Medulla oblongata (tissue), 1 donor: ENCODE measurements around the gene IL17C.

Experiments used
- DNase-seq: peaks from one replicate; pipeline ENCODE4 v3.0.0-alpha.2; 2015; ENCODE audit errors: extremely low spot score

Gene IL17C

DNA sequence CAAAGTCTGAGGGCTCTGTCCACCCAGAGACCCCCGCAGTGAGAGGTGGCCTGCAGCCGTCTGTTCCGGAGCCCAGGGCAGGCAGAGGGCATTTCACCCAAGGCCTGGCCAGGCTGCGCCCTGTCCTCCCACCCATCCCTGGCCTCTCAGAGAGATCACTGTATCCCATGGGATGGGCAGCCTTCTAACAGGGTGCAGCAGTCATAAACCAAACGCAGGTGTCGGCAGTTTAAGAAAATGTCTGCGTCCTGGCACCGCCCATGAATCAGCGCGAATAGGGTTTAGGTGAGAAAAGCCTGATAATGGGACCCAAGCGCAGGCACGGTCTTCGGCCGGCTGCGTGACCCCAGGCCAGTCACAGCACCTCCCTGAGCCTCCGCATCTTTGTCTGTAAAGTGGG is 7.1 kb downstream of the IL17C start:
- no peak for DNase-seq

DNA sequence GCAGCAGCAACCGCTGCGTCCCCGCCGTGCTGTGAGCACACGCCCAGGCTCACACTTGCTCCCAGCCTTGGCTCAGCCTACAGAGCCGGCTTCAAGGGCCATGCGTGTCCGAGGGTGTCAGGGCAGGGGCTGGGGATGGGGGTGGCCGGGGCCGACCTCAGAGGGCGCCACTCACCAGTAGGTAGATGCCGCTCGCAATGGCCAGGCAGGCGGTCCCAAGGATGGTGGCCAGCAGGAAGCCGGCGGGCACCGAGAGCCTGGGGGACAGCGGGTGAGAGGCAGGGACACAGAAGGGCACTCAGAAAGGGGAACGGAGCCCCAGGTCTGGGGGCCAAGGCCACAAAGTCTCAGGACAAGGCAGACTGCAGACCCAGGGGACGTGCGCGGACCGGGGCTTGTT is 7.6 kb downstream of the IL17C start:
- DNase-seq: no peak

DNA sequence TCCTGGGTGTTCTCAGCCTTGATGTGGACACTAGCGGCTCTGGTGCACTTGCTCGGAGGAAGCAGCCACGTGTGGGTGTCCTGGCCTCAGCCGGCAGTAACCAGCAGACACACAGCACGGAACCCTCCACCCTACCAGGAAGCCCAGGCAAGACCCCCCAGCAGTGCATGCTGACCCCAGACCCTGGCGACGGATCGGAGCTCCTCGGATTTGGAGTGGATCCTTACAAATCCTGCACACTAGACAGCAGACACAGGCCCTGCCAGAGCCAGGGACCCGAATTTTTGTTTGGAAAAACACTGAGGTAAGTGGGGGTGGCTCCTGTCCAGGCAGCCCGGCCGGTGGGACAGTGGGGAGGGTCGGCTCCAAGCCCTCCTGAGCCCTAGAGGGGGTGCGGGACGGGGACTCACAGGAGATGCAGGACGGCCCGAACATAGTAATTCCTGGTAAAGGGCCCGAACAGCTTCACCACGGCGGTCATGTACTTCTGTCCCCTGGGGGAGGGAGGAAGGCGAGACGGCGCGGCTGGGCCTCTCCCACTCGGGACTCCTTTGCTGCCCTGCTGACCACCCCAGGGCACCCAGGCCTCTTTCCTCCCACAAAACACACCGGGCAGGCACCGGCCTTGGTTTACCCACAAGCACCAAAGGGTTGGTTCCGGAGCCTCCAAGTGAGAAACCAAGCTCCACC is 8.1 kb downstream of the IL17C start:
- DNase-seq: no peak

DNA sequence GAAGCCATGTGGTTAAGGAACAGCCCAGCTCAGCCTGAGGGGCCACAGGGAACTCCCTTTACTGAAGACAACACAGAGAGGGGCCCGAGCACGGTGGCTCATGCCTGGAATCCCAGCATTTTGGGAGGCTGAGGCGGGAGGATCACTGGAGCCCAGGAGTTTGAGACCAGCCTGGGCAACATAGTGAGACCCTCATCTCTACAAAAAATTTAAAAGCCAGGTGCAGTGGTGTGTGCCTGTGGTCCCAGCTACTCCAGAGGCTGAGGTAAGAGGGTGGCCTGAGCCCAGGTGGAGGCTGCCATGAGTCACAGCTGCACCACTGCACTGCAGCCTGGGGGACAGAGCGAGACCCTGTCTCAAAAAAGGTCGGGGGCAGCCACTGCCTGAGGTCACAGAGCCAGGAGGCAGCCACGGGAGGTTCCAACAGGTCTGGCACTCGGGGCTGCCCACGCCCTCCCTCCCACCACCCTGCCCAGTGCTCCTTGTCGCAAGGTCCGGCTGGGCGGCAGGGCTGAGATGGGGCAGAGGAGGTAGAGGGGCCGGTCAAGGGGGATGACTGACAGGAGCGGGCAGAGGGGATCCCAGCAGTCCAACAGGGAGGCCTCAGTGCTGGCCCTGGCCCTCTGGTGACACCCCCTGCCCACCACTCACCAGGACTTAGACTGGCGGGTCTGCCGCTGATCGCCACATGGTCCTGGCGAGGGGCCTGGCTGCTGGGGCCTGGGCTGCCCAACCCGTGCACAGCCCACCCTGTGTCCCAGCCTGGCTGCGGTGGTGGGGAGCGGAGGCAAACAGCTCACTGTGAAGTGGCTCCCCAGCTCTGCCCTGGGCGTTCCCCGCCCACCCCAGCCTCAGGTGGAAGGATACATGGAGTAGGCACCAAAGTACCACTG is 9.1 kb downstream of the IL17C start:
- DNase-seq: no peak

DNA sequence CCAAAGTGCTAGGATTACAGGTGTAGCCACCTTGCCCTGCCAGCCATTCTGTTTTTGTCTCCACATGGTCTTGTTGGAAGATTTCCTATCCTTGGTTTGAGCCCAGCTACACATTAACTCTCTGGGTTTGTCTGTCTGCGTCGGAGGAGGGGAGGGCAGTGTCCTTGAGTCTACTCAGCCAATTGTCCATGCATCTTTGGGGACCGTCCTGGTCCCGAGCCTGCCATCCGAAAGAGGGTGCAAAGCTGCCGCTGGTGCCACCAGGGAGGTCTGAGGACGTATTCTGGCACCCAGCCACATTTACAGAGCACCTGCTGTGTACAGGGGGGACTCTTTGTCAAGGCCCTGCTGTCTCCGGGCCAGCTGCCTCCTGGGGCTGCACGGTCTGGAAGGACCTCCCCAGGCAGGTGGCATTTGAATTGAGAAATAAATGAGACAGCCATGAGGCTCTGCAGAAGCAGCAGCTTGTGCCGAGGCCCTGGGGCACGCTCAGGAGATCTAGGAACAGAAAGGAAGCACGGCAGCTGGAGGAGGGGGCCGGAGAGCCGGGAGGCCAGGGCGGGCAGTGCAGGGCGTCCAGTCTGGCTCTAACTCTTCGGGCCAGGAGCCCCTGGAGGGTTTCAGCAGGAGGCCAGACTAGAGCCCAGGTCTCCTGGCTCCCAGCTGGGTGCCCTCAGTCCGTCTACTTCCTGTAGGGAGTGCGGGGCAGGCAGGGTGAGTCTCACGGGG is 11.0 kb downstream of the IL17C start:
- DNase-seq: no peak

DNA sequence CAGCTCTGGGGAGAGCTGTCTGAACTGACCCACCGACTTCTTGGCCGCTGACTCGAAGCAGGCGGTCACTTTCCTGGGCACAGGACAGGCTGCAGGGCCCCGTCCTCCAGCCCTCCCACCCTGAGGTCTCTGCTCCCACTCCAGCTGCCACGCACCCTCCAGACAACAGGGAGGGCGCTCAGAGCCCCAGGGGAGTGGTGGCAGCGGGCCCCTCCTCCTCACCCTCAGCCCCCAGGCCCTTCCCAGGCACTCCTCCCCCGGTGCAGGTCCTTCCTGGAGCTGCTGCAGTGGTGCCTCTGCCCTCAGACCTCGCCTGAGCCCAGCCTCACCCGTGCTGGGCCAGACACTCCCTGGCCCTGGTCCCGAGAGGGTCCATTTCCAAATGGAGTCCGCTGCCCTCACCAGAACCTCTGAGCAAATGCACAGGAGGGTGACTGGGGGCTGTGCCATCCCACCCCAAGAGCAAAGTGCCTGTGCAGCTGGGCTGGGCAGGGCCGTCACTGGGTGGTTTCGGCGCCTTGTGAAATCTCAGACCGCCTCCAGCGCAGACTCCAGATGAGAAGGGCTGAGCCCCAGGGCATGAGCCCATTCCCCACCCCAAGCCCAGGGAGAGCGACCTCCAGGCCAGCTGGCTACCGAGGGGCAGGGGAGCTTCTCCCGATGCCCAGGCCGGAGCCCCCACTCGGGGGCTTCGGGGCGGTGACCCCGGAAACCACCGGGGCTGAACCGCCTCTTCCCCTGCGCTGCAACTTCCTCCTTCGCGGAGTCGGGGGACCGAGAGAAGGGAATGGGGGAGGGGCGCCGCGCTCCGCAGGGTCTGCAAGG is 11.8 kb downstream of the IL17C start:
- peak; percentile 20 for DNase-seq

DNA sequence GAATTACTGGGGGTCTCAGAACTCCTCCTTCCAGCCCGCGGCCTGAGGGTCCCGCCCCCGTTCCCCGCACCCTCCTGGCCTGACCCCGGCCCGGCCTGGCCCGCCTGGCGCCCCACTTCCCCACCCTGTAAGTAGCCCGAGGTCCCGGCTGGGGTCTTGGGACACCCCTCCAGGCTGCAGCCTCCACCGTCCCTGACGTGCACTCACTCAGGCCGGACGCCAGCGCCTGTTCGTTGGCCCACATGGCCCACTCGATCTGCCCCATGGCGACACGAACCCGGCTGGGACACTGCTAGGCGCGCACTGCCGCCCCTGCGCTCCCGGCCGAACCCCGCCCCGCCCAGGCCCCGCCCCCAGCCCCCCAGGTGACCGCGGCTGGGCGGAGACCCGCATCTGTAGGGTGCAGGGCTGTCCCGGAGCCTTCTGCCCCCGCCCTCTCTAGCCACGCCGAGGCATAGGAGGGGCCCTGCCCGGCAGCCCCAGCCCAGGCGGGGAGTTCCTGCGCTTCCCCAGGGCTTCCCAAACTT is 12.4 kb downstream of the IL17C start, which contains the start of gene CYBA:
TSS of gene CYBA (minus strand) at position 305 of the 527 bp plus-strand sequence. CDS start at position 265, 40 bp downstream.
- DNase-seq: peak; percentile 37

DNA sequence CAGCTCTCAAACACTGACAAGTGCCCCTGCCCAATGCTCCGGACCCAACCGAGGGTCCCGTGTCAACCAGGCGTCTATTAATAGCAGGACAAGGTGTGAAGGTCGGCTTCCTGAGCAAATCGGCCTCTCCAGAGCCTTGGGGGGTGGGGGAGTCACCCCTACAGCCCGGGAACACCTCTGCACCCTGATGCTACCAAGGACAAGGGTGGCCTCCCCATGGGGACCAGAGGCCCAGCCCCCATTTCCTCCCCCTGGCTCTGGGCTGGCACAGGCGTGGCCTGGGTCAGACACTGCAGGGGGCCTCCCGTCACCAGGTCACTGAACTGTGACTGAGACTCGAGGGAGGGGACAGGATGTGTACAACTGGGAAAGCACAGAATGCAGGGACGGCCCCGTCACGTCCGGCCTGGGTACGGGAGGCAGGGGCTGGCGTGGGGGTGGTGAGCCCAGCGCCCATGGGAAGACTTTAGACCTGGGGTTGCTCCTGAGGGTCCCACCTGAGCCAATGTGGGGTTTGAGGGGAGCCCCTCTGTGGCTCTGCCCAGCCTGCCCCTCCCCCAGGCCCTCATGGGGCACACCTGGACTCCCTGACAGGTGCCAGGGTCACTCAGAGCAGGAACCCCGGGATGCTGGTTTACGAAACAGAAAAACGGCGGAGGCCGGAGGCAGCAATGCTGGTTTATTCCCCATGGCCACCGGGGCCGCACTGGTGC is 13.1 kb downstream of the IL17C start:
- no peak for DNase-seq

DNA sequence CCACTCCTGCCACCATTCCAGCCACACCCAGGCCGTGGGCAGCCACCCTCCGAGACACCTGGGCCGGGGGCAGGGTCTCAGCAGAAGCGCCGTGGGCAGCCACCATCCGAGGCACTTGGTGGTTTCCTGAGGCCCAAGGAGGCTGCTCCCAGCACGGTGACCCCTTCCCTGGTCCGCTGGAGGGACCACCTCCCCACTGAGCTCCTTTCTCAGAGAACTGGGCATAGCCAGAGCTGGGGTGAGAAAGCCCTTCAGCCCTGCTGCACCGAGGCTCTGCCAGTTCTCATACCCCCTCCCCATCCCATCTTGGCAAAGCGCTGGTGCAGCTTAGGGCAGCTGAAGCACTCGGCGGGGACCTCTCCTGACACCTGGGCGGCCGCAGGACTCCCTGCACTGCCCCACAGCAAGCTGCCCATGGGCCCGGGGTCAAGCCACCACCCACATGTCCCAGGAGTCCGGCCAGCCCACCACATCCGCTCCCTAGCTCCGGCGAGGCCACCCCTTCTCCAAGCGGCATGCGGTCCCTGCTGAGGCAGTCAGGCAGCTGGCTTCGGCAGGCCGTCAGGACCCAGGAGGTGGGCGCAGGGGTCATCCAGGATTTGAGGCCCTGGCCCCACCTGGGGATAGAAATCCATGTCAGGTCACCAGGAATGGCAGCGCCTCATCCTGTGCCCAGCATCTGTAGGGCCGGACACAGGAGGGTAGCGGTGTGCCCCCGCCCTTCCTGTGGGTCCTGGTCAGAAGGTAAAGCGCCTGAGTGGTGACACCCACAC is 13.8 kb downstream of the IL17C start:
- no peak for DNase-seq

DNA sequence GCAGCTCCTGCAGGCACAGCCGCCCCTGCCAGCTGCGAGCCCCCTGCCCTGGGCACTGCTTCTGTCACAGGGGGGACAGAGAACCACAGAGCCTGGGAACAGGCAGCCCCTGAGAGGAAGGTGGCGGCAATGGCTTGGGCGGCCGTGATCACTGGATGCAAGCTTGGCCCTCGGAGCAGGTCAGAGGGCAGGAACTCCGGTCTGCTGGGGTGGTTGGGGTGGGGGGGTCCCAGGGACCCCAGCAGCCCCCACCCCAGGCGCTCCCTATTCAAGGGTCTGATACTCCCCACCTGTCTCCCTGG is 14.3 kb downstream of the IL17C start:
- DNase-seq: no peak

DNA sequence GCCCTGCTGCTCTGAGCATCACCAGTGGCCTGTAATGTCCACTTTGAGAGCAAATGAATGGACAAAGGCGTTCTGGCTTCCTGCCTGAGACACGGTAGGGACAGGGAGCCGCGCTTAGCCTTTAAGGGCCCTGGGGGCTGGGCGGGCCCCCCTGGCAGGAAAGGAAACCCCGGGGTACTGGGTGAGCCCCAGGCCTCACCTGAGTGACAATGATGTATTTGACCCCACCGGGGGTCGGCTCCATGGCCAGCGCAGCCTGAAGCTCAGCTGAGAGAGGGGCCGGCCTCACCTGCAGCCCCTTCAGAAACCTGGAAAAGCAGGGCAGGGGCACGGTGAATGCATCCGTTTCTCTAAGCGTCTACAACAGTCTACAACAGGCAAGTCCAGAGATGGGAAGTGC is 14.7 kb downstream of the IL17C start:
- DNase-seq: no peak

DNA sequence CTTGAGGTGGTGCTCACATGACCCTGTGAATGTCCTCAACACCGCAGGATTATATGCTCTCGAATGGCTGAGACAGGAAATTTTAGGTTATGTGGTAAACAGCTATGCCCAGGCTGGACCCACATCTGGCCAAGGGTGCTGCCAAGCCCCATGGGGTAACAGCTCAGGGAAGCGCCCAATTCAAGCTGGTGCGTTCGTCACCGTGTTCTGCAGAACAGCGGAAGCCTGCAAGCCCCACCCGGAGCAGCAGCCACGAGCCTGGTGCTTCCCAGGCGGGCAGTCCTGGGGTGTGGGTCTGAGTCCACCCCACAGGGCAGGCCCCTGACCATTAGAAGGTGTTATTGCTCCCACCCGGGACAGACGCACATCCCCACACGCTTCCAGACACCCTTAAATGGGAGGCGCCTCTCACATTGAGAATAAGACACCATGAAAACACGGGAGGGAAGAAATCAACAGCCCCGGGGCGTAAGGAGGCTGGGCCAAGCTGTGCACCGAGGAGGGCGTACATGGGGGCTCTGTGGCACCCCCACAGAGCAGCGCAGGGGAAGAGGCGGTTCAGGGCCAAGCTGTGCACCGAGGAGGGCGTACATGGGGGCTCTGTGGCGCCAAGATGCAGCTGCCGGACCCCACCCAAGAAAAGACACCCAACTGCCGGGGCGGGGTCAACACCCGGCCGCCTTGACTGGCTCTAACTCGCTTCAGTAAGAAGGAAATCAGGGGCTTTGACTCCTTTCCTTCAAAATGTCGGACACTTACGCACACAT is 15.4 kb downstream of the IL17C start:
- no peak for DNase-seq

DNA sequence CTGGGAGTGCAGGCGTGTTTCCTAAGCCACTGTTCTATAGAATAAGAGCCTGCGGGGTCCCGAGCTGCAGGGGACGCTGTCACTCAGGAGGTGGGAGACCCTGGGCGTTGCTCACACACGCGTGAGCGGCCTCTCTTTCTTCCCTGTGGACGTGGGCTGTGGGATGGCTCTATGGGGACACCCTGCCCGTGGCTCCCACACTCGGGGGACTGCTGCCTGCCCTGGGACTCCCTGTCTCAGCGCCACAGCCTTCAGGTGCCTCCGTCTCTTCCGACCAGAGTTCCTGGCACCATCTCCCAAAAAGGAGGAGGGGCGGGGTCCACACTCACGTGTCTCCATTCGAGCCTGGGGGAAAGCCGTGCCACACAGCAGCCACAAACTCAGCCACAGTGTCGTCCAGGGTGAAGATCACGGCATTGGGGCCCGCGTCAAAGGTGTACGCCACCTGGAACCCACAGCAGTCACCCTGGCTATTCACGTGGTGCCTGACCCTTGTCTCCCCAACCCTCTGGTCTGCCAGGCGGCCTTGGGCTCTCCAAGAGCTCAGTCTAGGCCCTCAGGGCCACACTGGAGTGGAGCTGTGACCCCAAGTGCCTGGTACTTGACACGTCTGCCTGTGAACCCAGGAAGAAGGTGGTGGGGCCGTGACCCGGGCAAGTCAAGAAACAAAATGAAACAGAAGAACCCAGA is 16.1 kb downstream of the IL17C start:
- DNase-seq: no peak

DNA sequence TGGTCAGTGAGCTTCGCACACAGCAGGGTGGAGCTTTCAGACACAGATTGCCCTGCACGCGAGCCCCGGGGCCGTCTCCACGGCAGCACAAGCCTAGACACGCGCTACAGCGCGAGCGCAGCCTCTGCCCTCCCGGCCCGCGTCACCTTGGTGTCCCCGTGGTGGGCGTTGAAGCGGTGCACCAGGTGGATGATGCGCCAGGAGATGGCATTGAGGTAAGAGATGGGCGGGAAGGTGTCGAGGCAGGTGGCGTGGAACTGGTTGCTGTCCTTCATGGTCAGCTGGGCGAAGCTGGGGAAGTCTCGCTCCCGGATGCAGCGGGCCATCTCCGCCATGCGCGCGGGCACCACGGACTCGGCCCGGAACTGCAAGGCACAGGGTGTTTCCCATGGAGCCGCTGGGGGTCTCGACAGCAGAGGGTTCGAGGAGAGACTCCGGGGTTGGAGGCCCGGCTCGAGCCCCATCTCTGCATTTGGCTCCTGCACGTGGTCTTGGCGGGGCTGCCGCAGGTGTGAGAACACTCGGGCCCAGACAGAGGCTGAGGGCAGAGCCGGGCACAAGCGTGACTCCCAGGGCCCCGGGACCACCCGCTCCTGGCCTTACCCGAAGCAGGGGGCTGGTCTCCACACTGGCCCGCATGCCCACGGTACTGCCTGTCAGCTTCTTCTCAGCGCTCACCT is 16.8 kb downstream of the IL17C start:
- DNase-seq: no peak

DNA sequence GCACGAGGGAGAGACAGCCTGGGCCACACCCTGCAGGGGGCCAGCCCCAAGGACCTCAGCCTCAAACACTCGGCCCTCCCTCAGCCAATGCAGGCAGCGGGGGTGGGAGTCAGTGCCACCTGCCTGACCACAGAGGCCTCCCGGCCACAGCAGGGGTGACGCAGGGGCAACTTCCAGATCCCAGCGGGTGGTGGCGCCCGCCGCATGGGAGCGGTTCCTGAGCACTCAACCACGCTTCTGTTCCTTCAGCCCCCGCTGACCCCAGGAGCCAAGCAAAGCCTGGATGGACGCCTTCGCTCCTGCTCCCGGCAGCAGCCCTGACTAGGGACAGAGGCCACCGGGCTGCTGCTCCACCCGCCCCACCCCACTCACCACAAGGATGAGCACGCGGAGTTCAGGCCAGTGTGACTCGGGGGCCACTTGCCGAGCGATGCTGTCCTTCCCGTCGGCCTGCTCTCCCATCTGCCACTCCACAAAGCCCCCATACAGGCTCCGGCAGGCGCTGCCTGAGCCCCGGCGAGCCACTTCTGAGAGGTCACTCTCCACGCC is 17.4 kb downstream of the IL17C start:
- no peak for DNase-seq

DNA sequence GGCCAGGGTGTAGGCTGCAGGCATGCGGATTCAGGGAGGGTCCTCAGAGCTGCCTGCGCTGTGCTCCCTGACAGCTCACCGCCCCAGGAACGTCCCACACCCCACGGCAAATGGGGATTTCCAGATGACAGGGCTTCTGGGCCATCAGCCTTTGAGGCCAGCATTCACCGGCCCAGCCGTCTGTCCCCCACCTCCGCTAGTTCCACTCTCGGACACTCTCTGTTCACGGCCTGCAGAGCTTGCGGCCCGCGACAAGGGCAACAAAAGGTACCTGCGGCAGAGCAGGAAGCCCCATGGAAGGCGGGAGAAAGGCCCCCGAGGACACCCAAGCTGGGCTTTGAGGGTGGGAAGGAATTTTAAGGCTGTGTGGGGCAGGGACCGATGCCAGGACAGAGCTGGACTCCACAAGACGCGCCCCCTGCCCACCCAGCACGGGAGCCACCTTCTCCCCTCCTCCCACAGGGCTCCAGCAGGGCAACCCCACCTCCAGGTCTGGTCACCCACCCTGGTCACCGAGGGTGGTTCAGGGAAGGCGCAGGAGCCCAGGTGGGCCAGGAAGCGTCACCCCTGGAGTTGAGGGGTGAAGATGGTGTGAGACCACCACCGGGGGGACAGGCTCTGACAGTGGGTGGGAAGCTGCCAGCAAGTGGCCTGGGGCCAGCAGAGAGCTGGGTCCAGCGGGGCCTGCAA is 18.1 kb downstream of the IL17C start:
- no peak for DNase-seq

DNA sequence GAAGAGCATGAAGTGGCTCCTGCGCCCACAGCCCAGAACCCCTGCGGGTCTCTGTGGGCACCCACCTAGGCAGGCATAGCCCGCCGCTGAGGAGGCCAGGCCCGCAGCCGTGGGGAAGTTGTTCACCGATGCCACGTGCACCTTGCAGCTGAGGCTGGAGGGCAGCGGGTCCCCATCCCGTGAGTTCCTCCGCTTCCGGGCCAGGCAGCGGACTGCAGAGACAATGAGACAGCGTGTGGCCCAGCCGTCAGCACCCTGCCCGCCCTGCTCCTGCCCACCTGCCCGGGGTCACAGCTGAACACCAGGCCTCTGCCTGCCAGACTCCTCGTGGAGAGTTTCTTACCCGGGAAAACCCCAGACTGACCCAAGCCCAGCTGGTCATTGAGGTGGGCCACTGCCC is 19.0 kb downstream of the IL17C start:
- DNase-seq: no peak
